Measurements from ENCODE around the gene RPL36A. TPM values are rescaled to one million over a fixed set of nuclear protein-coding genes. Genes with fewer than 3 reads are reported as not detected.

The RPL36A gene
- total and polyA plus RNA-seq, 2 donors (not counting 1 experiment from before 2014, with no cell fraction given): 156 to 2,759 TPM

GRCh38 chrX:101369687-101370086 lies 21.1 kb upstream of the RPL36A start:
- DNase-seq: no peak
- no peaks in the 10 kb centered on the region for H3K9me3 ChIP-seq (ENCODE audit: control extremely low read depth in 1 of 3, control insufficient read depth in 2 of 3, insufficient read depth in 1 of 3, low read length in 2 of 3)
- no peaks in the 10 kb centered on the region for H3K27me3 Mint-ChIP-seq
- peaks cover 45% of the 10 kb centered on the region for H3K79me2 ChIP-seq (ENCODE audit: control insufficient read depth, insufficient read depth, low read length)
- H3K4me2 ChIP-seq (replicated peaks; ENCODE audit: low read depth, low read length, poor library complexity, severe bottlenecking): peak overlapping the region; percentile 49
- TF ChIP-seq EZH2 (IDR thresholded peaks at IDR 0.05; ENCODE audit: borderline replicate concordance, insufficient read depth, low read depth, low read length, poor library complexity, severe bottlenecking) (no peak), CTCF (IDR thresholded peaks at IDR 0.05) (peak; percentile 13)
- H3K27ac ChIP-seq (ENCODE audit: low read length in 2 of 2): peak overlapping the region; percentile 41 to 85
- ChIA-PET POLR2A (no interaction called here), CTCF (interaction anchor here (1.8 kb wide), 1 partner anchor 14 kb away, joined by 4 read pairs; no protein-coding TSS in a partner anchor)
- intact Hi-C loops (cut with micrococcal nuclease): loop anchor here (2.0 kb wide), 1 partner anchor 21 kb away; the partner anchor contains the start of gene RPL36A
- H3K36me3 ChIP-seq (replicated peaks in 1 of 2; ENCODE audit: control extremely low read depth in 1 of 2, control insufficient read depth in 1 of 2, extremely low read depth in 1 of 2, insufficient read depth in 2 of 2, low read length in 1 of 2): peaks cover 0 to 50% of the 10 kb centered on the region in 2 experiments
- H3K4me1 ChIP-seq (ENCODE audit: control insufficient read depth in 2 of 2, insufficient read depth in 2 of 2, low read length in 2 of 2): peaks cover 39 to 45% of the 10 kb centered on the region in 2 donors
- no peak overlapping the region for H3K9ac ChIP-seq (ENCODE audit: low read length)
- no peaks in the 10 kb centered on the region for H4K20me1 ChIP-seq (ENCODE audit: control insufficient read depth, insufficient read depth, low read length, poor library complexity, severe bottlenecking)
- H3K4me3 ChIP-seq (ENCODE audit: control extremely low read depth in 1 of 5, extremely low read depth in 1 of 5, insufficient read depth in 1 of 5, low read depth in 2 of 5, low read length in 4 of 5): no peak overlapping the region
- no peaks in the 10 kb centered on the region for H3K9me3 Mint-ChIP-seq (ENCODE audit: insufficient read depth)
- H3K4me1 Mint-ChIP-seq: peaks cover 42% of the 10 kb centered on the region
- no peaks in the 10 kb centered on the region for H3K27me3 ChIP-seq (replicated peaks in 1 of 4; ENCODE audit: control extremely low read depth in 1 of 4, control insufficient read depth in 3 of 4, insufficient read depth in 4 of 4, low read length in 3 of 4)
- no peak for ATAC-seq (ENCODE audit: low read depth)
- H3K4me3 Mint-ChIP-seq: peak overlapping the region; percentile 59
- peak overlapping the region; percentile 84 for H3K27ac Mint-ChIP-seq
- WGBS (ENCODE audit: insufficient coverage): 83% methylated on average over 1 of the region's 6 CpGs
- no peak overlapping the region for H2AFZ ChIP-seq (ENCODE audit: insufficient read depth, low read depth, low read length, poor library complexity, severe bottlenecking)

GRCh38 chrX:101370888-101371504 lies 19.8 kb upstream of the RPL36A start:
- intact Hi-C loops (cut with micrococcal nuclease): loop anchor here (2.0 kb wide), 1 partner anchor 20 kb away; the partner anchor contains the start of gene RPL36A
- ATAC-seq (ENCODE audit: low read depth) (peak; percentile 82), DNase-seq (peak; percentile 67)
- Histone ChIP-seq H3K36me3 (replicated peaks in 1 of 2; ENCODE audit: control extremely low read depth in 1 of 2, control insufficient read depth in 1 of 2, extremely low read depth in 1 of 2, insufficient read depth in 2 of 2, low read length in 1 of 2) (peaks cover 0 to 46% of the 10 kb centered on the region in 2 experiments), H3K27ac (ENCODE audit: low read length in 2 of 2) (peak overlapping the region; percentile 54 to 85), H2AFZ (ENCODE audit: insufficient read depth, low read depth, low read length, poor library complexity, severe bottlenecking) (no peak overlapping the region), H3K4me3 (ENCODE audit: control extremely low read depth in 1 of 5, extremely low read depth in 1 of 5, insufficient read depth in 1 of 5, low read depth in 2 of 5, low read length in 4 of 5) (peak overlapping the region in 1 of 5 experiments; percentile 38), H3K4me1 (ENCODE audit: control insufficient read depth in 2 of 2, insufficient read depth in 2 of 2, low read length in 2 of 2) (peaks cover 47 to 52% of the 10 kb centered on the region in 2 donors), H3K9ac (ENCODE audit: low read length) (peak overlapping the region; percentile 21), H4K20me1 (ENCODE audit: control insufficient read depth, insufficient read depth, low read length, poor library complexity, severe bottlenecking) (no peaks in the 10 kb centered on the region), H3K79me2 (ENCODE audit: control insufficient read depth, insufficient read depth, low read length) (peaks cover 45% of the 10 kb centered on the region), H3K9me3 (ENCODE audit: control extremely low read depth in 1 of 3, control insufficient read depth in 2 of 3, insufficient read depth in 1 of 3, low read length in 2 of 3) (no peaks in the 10 kb centered on the region), H3K27me3 (replicated peaks in 1 of 4; ENCODE audit: control extremely low read depth in 1 of 4, control insufficient read depth in 3 of 4, insufficient read depth in 4 of 4, low read length in 3 of 4) (no peaks in the 10 kb centered on the region), H3K4me2 (replicated peaks; ENCODE audit: low read depth, low read length, poor library complexity, severe bottlenecking) (peak overlapping the region; percentile 49)
- Mint-ChIP-seq H3K9me3 (ENCODE audit: insufficient read depth) (no peaks in the 10 kb centered on the region), H3K27ac (peak overlapping the region; percentile 86), H3K4me3 (peak overlapping the region; percentile 65), H3K4me1 (peaks cover 48% of the 10 kb centered on the region), H3K27me3 (no peaks in the 10 kb centered on the region)
- CTCF ChIA-PET: interaction anchor here (1.8 kb wide), 1 partner anchor 13 kb away, joined by 4 read pairs; no protein-coding TSS in a partner anchor
- TF ChIP-seq EZH2 (IDR thresholded peaks at IDR 0.05; ENCODE audit: borderline replicate concordance, insufficient read depth, low read depth, low read length, poor library complexity, severe bottlenecking): no peak
- no peak for TF ChIP-seq CTCF (IDR thresholded peaks at IDR 0.05)
- POLR2A ChIA-PET: no interaction called here
- WGBS (ENCODE audit: insufficient coverage): no CpG with 5 or more reads among the region's 3 CpGs

All from B cell (primary cell).